Erythroblast (primary cell): ENCODE data around the gene LGALS9B.
"Not testable (repeated sequence)": the region's sequence is repeated elsewhere in the genome, so short reads cannot be mapped to it uniquely, and the experiment has no call there.

Experiments used
- DNase-seq, 2 experiments: peaks; one replicate each; lab custom pipeline; 2025; lab: John Stamatoyannopoulos, UW

The LGALS9B gene

GRCh38 chr17:20416381-20416911 lies 50.9 kb downstream of the LGALS9B start:
- DNase-seq: not testable (repeated sequence)

GRCh38 chr17:20415479-20415878 lies 51.9 kb downstream of the LGALS9B start:
- DNase-seq: not testable (repeated sequence)

DNA sequence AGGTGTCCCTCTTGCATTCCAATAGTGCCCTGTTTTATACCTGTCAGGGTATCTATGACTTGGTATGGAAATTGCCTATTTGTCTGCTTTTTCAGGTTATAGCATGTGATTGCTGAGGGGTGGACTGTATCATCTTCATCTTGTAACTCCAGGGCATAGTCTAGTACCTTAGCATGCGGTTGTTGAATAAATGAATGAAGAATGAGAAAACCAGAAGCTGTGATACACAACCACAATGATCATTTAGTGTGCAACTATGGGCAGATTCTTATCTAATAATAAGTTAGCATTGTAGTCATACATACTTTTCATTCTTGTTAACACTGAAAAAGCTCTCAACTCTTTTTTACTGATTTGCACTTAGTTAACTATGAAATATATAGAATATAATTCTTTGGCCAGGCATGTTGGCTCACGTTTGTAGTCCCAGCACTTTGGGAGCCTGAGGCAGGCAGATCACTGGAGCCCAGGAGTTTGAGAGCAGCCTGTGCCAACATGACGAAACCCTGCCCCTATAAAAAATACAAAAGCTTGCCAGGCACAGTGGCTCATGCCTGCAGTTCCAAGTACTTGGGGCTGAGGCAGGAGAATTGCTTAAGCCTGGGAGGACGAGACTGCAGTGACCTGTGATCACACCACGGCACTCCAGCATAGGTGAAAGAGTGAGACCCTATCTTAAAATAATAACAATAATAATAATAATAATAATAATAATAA lies 65.9 kb downstream of the LGALS9B start:
- DNase-seq: not testable (repeated sequence)

- DNase-seq: not testable (repeated sequence)
These were observed 66.6 kb downstream of the LGALS9B start for GRCh38 chr17:20400559-20401305.
